ENCODE results near the gene ENHO. TPM values are rescaled to one million over a fixed set of nuclear protein-coding genes. Genes with fewer than 3 reads are reported as not detected.

The ENHO gene
- total and polyA plus RNA-seq, 2 donors (not counting 1 experiment from before 2014, with no cell fraction given), result not detected

DNA sequence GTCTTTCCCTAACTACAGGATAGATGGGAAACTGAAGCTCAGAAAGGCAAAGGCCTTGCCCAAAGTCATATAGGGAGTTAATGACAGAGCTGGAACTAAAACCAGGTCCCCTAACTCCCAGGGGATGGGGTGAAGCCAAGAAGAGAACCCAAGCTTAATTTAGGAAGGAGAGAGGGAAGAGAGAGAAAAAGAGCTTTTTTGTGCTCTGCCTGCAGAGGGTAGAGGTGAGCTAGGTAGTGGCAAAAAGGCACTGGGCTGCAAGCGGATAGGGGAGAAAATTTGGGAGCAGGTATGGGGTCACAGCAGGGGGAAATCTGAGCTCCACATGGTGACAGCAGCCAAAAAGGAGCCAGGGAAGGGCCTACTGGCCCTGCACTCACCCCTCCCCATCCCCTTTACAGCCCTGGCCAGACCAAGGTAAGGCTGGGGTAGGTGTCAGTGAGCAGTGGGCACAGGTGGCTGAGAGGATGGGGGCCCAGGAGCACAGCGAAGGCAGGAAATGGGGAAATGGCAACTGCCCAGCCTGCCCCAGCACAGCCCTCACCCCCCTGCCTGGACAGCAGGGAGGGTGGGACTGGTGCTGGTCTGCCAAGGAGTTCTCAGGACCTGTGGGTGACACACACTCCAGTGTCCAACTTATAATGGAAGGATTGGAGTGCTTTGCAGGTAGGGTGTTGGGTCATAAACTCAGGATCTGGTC lies 3.3 kb downstream of the ENHO start:
- H4K20me1 ChIP-seq (ENCODE audit: control insufficient read depth, extremely low read depth, insufficient read depth, low read length), result no peaks in the 10 kb centered on the region
- peaks cover 3% of the 10 kb centered on the region for H3K27me3 ChIP-seq (ENCODE audit: control insufficient read depth, insufficient read depth, low read length)
- no peak for DNase-seq (ENCODE audit: low read depth in 2 of 2)
- H3K4me2 ChIP-seq (ENCODE audit: extremely low read depth, insufficient read depth, low read length), result no peak overlapping the region
- H3K27ac ChIP-seq (ENCODE audit: insufficient read depth, low read length), result no peak overlapping the region
- no peaks in the 10 kb centered on the region for H3K4me1 ChIP-seq (ENCODE audit: control insufficient read depth, extremely low read depth, insufficient read depth, low read length)
- no peaks in the 10 kb centered on the region for H3K36me3 ChIP-seq (ENCODE audit: control insufficient read depth, insufficient read depth, low read length)
- no peak overlapping the region for H3K9ac ChIP-seq (ENCODE audit: insufficient read depth, low read length)
- no peak overlapping the region for H3K4me3 ChIP-seq (replicated peaks in 1 of 4; ENCODE audit: control extremely low read depth in 1 of 4, insufficient read depth in 1 of 4, low read depth in 3 of 4, low read length in 4 of 4)
- H3K79me2 ChIP-seq (ENCODE audit: control insufficient read depth, insufficient read depth, low read length), result no peaks in the 10 kb centered on the region
- TF ChIP-seq, protein P1, sequence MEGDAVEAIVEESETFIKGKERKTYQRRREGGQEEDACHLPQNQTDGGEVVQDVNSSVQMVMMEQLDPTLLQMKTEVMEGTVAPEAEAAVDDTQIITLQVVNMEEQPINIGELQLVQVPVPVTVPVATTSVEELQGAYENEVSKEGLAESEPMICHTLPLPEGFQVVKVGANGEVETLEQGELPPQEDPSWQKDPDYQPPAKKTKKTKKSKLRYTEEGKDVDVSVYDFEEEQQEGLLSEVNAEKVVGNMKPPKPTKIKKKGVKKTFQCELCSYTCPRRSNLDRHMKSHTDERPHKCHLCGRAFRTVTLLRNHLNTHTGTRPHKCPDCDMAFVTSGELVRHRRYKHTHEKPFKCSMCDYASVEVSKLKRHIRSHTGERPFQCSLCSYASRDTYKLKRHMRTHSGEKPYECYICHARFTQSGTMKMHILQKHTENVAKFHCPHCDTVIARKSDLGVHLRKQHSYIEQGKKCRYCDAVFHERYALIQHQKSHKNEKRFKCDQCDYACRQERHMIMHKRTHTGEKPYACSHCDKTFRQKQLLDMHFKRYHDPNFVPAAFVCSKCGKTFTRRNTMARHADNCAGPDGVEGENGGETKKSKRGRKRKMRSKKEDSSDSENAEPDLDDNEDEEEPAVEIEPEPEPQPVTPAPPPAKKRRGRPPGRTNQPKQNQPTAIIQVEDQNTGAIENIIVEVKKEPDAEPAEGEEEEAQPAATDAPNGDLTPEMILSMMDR (conservative IDR thresholded peaks at IDR 0.05 in 1 of 2, IDR thresholded peaks at IDR 0.05 in 1 of 2; ENCODE audit: low read depth in 1 of 2, low read length in 2 of 2), result no peak
- TF ChIP-seq EZH2 (IDR thresholded peaks at IDR 0.05; ENCODE audit: low read length, missing control alignments), result no peak
- no peak overlapping the region for H2AFZ ChIP-seq (ENCODE audit: low read length)
- no peaks in the 10 kb centered on the region for H3K9me3 ChIP-seq (ENCODE audit: control insufficient read depth, insufficient read depth, low read depth, low read length)

DNA sequence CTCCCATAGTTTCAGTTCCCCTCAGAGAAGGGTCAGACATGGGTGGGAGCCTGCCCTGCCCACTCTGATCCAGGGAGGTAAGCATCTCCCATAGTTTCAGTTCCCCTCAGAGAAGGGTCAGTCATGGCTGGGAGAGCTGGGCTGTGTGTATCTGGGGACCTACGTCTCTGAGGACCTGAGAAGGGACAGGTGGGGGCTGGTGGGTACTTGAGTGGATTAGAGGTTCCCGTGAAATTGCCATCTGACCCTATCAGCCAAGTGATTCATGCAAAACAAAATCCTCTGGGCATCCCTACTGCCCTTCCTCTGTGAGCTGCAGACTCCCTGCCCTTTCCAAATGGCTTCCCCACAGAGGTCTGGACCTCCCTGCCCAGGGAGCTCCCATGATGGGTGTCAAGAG lies 3.9 kb downstream of the ENHO start:
- no peak overlapping the region for H3K27ac ChIP-seq (ENCODE audit: insufficient read depth, low read length)
- H4K20me1 ChIP-seq (ENCODE audit: control insufficient read depth, extremely low read depth, insufficient read depth, low read length), result no peaks in the 10 kb centered on the region
- TF ChIP-seq, protein P1 (conservative IDR thresholded peaks at IDR 0.05 in 1 of 2, IDR thresholded peaks at IDR 0.05 in 1 of 2; ENCODE audit: low read depth in 1 of 2, low read length in 2 of 2), result no peak
- TF ChIP-seq EZH2 (IDR thresholded peaks at IDR 0.05; ENCODE audit: low read length, missing control alignments), result no peak
- no peaks in the 10 kb centered on the region for H3K79me2 ChIP-seq (ENCODE audit: control insufficient read depth, insufficient read depth, low read length)
- H3K4me3 ChIP-seq (replicated peaks in 1 of 4; ENCODE audit: control extremely low read depth in 1 of 4, insufficient read depth in 1 of 4, low read depth in 3 of 4, low read length in 4 of 4), result no peak overlapping the region
- H3K27me3 ChIP-seq (ENCODE audit: control insufficient read depth, insufficient read depth, low read length), result peaks cover 3% of the 10 kb centered on the region
- H3K4me2 ChIP-seq (ENCODE audit: extremely low read depth, insufficient read depth, low read length), result no peak overlapping the region
- H3K4me1 ChIP-seq (ENCODE audit: control insufficient read depth, extremely low read depth, insufficient read depth, low read length), result no peaks in the 10 kb centered on the region
- H3K9ac ChIP-seq (ENCODE audit: insufficient read depth, low read length), result no peak overlapping the region
- H3K36me3 ChIP-seq (ENCODE audit: control insufficient read depth, insufficient read depth, low read length), result no peaks in the 10 kb centered on the region
- no peak for DNase-seq (ENCODE audit: low read depth in 2 of 2)
- no peaks in the 10 kb centered on the region for H3K9me3 ChIP-seq (ENCODE audit: control insufficient read depth, insufficient read depth, low read depth, low read length)
- H2AFZ ChIP-seq (ENCODE audit: low read length), result no peak overlapping the region

DNA sequence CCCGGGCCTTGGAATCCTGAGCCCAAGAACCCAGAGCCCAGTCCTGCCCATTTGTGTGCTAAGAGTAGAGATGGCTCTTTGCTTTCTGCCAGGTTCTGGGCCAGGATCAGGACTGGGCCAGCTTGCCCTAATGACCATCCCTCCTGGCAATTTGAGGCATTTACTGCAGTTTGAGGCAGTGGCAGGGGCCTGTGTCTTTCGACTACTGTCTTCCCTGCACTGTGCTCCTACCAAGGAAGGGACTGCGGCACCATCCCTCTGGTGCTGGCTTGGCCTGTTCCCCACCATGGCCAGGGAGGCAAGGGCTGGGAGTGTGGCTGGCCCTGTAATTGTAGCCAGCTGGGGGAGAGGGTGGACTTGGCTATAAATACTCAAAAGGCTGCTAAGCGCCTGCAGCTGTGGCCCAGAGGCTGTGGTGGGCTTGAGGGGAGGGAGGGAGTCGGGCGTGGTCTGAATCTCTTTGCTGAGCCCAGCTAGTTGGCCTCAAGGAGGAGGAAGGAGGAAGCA lies 4.6 kb downstream of the ENHO start:
- no peak overlapping the region for H3K9ac ChIP-seq (ENCODE audit: insufficient read depth, low read length)
- no peak overlapping the region for H3K27ac ChIP-seq (ENCODE audit: insufficient read depth, low read length)
- no peak overlapping the region for H3K4me2 ChIP-seq (ENCODE audit: extremely low read depth, insufficient read depth, low read length)
- H3K4me1 ChIP-seq (ENCODE audit: control insufficient read depth, extremely low read depth, insufficient read depth, low read length), result no peaks in the 10 kb centered on the region
- H3K79me2 ChIP-seq (ENCODE audit: control insufficient read depth, insufficient read depth, low read length), result no peaks in the 10 kb centered on the region
- no peak overlapping the region for H3K4me3 ChIP-seq (replicated peaks in 1 of 4; ENCODE audit: control extremely low read depth in 1 of 4, insufficient read depth in 1 of 4, low read depth in 3 of 4, low read length in 4 of 4)
- peaks cover 3% of the 10 kb centered on the region for H3K27me3 ChIP-seq (ENCODE audit: control insufficient read depth, insufficient read depth, low read length)
- no peaks in the 10 kb centered on the region for H3K36me3 ChIP-seq (ENCODE audit: control insufficient read depth, insufficient read depth, low read length)
- TF ChIP-seq, protein P1 (conservative IDR thresholded peaks at IDR 0.05 in 1 of 2, IDR thresholded peaks at IDR 0.05 in 1 of 2; ENCODE audit: low read depth in 1 of 2, low read length in 2 of 2), result no peak
- no peak for TF ChIP-seq EZH2 (IDR thresholded peaks at IDR 0.05; ENCODE audit: low read length, missing control alignments)
- no peak for DNase-seq (ENCODE audit: low read depth in 2 of 2)
- H2AFZ ChIP-seq (ENCODE audit: low read length), result no peak overlapping the region
- H4K20me1 ChIP-seq (ENCODE audit: control insufficient read depth, extremely low read depth, insufficient read depth, low read length), result no peaks in the 10 kb centered on the region
- H3K9me3 ChIP-seq (ENCODE audit: control insufficient read depth, insufficient read depth, low read depth, low read length), result no peaks in the 10 kb centered on the region
